ENCODE results near the gene JUN. TPM values are rescaled to one million over a fixed set of nuclear protein-coding genes. Genes with fewer than 3 reads are reported as not detected.

Gene JUN
- total RNA-seq, 1 experiment from 2014 or later = 15.9 TPM

DNA sequence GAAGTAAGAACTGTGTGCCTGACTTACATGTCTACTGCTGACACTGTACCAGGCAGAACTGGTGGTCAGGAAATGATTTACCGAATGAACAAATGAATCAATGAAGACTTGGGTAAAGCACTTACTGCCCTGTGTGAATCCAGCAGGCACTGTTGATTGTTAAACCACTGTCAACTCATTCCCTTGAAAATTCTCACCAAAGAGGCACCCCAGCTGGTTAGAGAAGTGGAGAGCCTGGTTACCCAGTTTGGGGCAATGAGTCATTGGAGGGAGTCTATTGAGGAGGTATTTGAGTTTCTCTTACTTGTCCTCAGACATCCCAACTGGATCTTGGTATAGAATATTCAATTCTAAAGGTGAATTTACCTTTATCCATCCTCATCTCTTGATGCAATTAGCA is 34.2 kb downstream of the JUN start:
- ATAC-seq (no peak), DNase-seq (ENCODE audit: low spot score) (no peak)
- TF ChIP-seq, protein P1, sequence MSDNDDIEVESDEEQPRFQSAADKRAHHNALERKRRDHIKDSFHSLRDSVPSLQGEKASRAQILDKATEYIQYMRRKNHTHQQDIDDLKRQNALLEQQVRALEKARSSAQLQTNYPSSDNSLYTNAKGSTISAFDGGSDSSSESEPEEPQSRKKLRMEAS (CRISPR knock-in tag; IDR thresholded peaks at IDR 0.05) = no peak
- TF ChIP-seq, protein P2, sequence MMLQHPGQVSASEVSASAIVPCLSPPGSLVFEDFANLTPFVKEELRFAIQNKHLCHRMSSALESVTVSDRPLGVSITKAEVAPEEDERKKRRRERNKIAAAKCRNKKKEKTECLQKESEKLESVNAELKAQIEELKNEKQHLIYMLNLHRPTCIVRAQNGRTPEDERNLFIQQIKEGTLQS (CRISPR knock-in tag; conservative IDR thresholded peaks at IDR 0.05) = no peak
- TF ChIP-seq, protein P3, sequence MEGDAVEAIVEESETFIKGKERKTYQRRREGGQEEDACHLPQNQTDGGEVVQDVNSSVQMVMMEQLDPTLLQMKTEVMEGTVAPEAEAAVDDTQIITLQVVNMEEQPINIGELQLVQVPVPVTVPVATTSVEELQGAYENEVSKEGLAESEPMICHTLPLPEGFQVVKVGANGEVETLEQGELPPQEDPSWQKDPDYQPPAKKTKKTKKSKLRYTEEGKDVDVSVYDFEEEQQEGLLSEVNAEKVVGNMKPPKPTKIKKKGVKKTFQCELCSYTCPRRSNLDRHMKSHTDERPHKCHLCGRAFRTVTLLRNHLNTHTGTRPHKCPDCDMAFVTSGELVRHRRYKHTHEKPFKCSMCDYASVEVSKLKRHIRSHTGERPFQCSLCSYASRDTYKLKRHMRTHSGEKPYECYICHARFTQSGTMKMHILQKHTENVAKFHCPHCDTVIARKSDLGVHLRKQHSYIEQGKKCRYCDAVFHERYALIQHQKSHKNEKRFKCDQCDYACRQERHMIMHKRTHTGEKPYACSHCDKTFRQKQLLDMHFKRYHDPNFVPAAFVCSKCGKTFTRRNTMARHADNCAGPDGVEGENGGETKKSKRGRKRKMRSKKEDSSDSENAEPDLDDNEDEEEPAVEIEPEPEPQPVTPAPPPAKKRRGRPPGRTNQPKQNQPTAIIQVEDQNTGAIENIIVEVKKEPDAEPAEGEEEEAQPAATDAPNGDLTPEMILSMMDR (IDR thresholded peaks at IDR 0.05) = no peak
- TF ChIP-seq, protein P4, sequence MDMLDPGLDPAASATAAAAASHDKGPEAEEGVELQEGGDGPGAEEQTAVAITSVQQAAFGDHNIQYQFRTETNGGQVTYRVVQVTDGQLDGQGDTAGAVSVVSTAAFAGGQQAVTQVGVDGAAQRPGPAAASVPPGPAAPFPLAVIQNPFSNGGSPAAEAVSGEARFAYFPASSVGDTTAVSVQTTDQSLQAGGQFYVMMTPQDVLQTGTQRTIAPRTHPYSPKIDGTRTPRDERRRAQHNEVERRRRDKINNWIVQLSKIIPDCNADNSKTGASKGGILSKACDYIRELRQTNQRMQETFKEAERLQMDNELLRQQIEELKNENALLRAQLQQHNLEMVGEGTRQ (CRISPR knock-in tag; IDR thresholded peaks at IDR 0.05) = no peak
- TF ChIP-seq, protein P5, sequence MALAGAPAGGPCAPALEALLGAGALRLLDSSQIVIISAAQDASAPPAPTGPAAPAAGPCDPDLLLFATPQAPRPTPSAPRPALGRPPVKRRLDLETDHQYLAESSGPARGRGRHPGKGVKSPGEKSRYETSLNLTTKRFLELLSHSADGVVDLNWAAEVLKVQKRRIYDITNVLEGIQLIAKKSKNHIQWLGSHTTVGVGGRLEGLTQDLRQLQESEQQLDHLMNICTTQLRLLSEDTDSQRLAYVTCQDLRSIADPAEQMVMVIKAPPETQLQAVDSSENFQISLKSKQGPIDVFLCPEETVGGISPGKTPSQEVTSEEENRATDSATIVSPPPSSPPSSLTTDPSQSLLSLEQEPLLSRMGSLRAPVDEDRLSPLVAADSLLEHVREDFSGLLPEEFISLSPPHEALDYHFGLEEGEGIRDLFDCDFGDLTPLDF (CRISPR knock-in tag; IDR thresholded peaks at IDR 0.05) = no peak
- TF ChIP-seq HMGA2 (CRISPR knock-in tag; IDR thresholded peaks at IDR 0.05) (no peak), TEAD4 (CRISPR knock-in tag; IDR thresholded peaks at IDR 0.05) (no peak), FOXK1 (CRISPR knock-in tag; IDR thresholded peaks at IDR 0.05) (no peak), NR2C2 (CRISPR knock-in tag; IDR thresholded peaks at IDR 0.05) (no peak), NFYB (CRISPR knock-in tag; conservative IDR thresholded peaks at IDR 0.05; ENCODE audit: low read depth) (no peak)
- TF ChIP-seq, protein P6, sequence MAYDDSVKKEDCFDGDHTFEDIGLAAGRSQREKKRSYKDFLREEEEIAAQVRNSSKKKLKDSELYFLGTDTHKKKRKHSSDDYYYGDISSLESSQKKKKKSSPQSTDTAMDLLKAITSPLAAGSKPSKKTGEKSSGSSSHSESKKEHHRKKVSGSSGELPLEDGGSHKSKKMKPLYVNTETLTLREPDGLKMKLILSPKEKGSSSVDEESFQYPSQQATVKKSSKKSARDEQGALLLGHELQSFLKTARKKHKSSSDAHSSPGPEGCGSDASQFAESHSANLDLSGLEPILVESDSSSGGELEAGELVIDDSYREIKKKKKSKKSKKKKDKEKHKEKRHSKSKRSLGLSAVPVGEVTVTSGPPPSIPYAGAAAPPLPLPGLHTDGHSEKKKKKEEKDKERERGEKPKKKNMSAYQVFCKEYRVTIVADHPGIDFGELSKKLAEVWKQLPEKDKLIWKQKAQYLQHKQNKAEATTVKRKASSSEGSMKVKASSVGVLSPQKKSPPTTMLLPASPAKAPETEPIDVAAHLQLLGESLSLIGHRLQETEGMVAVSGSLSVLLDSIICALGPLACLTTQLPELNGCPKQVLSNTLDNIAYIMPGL (CRISPR knock-in tag; IDR thresholded peaks at IDR 0.05) = no peak
- TF ChIP-seq, protein P7, sequence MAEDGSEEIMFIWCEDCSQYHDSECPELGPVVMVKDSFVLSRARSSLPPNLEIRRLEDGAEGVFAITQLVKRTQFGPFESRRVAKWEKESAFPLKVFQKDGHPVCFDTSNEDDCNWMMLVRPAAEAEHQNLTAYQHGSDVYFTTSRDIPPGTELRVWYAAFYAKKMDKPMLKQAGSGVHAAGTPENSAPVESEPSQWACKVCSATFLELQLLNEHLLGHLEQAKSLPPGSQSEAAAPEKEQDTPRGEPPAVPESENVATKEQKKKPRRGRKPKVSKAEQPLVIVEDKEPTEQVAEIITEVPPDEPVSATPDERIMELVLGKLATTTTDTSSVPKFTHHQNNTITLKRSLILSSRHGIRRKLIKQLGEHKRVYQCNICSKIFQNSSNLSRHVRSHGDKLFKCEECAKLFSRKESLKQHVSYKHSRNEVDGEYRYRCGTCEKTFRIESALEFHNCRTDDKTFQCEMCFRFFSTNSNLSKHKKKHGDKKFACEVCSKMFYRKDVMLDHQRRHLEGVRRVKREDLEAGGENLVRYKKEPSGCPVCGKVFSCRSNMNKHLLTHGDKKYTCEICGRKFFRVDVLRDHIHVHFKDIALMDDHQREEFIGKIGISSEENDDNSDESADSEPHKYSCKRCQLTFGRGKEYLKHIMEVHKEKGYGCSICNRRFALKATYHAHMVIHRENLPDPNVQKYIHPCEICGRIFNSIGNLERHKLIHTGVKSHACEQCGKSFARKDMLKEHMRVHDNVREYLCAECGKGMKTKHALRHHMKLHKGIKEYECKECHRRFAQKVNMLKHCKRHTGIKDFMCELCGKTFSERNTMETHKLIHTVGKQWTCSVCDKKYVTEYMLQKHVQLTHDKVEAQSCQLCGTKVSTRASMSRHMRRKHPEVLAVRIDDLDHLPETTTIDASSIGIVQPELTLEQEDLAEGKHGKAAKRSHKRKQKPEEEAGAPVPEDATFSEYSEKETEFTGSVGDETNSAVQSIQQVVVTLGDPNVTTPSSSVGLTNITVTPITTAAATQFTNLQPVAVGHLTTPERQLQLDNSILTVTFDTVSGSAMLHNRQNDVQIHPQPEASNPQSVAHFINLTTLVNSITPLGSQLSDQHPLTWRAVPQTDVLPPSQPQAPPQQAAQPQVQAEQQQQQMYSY (CRISPR knock-in tag; IDR thresholded peaks at IDR 0.05) = no peak
- ChIA-PET POLR2A (no interaction called here), CTCF (no interaction called here)
- Mint-ChIP-seq H3K4me1 (peaks cover 12% of the 10 kb centered on the region), H3K27ac (no peak overlapping the region), H3K36me3 (no peaks in the 10 kb centered on the region), H3K9me3 (no peaks in the 10 kb centered on the region), H3K4me3 (no peak overlapping the region), H3K27me3 (ENCODE audit: low read depth) (peaks cover 14% of the 10 kb centered on the region)

DNA sequence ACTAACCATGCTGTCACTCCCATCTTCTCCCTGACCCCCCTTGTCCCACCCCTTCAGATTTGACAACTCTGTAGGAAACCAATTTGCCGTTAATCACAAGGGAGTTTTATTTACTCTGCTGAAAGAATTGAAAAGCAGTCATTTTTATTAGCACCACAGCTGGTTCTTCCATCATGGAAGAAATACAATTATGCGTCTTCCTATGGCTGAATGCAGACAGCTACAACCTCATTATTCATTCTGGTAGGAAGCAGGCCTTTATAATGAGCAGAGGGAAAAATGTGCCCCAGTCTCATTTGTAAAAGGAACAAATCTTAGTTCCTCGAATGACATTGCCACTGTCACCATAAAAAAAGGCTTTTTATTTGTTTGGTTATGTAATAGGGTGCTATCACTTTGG is 35.2 kb downstream of the JUN start:
- Mint-ChIP-seq H3K27ac (no peak overlapping the region), H3K27me3 (ENCODE audit: low read depth) (peaks cover 14% of the 10 kb centered on the region), H3K36me3 (no peaks in the 10 kb centered on the region), H3K4me3 (no peak overlapping the region), H3K9me3 (peaks cover 4% of the 10 kb centered on the region; the same call in 1 of the 2 replicates), H3K4me1 (peaks cover 12% of the 10 kb centered on the region)
- POLR2A ChIA-PET = no interaction called here
- CTCF ChIA-PET = interaction anchor here (0.6 kb wide), 1 partner anchor 63 kb away, joined by 3 read pairs; no protein-coding TSS in a partner anchor
- DNase-seq (ENCODE audit: low spot score) (no peak), ATAC-seq (no peak)
- no peak for TF ChIP-seq JAZF1 (CRISPR knock-in tag; IDR thresholded peaks at IDR 0.05)
- no peak for TF ChIP-seq ZNF138 (CRISPR knock-in tag; conservative IDR thresholded peaks at IDR 0.05)
- TF ChIP-seq KAT7 (CRISPR knock-in tag; IDR thresholded peaks at IDR 0.05; ENCODE audit: borderline replicate concordance) = no peak
- no peak for TF ChIP-seq FOXP1 (CRISPR knock-in tag; IDR thresholded peaks at IDR 0.05; ENCODE audit: borderline replicate concordance)
- TF ChIP-seq, protein P8, sequence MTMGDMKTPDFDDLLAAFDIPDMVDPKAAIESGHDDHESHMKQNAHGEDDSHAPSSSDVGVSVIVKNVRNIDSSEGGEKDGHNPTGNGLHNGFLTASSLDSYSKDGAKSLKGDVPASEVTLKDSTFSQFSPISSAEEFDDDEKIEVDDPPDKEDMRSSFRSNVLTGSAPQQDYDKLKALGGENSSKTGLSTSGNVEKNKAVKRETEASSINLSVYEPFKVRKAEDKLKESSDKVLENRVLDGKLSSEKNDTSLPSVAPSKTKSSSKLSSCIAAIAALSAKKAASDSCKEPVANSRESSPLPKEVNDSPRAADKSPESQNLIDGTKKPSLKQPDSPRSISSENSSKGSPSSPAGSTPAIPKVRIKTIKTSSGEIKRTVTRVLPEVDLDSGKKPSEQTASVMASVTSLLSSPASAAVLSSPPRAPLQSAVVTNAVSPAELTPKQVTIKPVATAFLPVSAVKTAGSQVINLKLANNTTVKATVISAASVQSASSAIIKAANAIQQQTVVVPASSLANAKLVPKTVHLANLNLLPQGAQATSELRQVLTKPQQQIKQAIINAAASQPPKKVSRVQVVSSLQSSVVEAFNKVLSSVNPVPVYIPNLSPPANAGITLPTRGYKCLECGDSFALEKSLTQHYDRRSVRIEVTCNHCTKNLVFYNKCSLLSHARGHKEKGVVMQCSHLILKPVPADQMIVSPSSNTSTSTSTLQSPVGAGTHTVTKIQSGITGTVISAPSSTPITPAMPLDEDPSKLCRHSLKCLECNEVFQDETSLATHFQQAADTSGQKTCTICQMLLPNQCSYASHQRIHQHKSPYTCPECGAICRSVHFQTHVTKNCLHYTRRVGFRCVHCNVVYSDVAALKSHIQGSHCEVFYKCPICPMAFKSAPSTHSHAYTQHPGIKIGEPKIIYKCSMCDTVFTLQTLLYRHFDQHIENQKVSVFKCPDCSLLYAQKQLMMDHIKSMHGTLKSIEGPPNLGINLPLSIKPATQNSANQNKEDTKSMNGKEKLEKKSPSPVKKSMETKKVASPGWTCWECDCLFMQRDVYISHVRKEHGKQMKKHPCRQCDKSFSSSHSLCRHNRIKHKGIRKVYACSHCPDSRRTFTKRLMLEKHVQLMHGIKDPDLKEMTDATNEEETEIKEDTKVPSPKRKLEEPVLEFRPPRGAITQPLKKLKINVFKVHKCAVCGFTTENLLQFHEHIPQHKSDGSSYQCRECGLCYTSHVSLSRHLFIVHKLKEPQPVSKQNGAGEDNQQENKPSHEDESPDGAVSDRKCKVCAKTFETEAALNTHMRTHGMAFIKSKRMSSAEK (CRISPR knock-in tag; IDR thresholded peaks at IDR 0.05; ENCODE audit: borderline replicate concordance) = no peak
- TF ChIP-seq EMX1 (CRISPR knock-in tag; IDR thresholded peaks at IDR 0.05) = no peak
- TF ChIP-seq, protein P9, sequence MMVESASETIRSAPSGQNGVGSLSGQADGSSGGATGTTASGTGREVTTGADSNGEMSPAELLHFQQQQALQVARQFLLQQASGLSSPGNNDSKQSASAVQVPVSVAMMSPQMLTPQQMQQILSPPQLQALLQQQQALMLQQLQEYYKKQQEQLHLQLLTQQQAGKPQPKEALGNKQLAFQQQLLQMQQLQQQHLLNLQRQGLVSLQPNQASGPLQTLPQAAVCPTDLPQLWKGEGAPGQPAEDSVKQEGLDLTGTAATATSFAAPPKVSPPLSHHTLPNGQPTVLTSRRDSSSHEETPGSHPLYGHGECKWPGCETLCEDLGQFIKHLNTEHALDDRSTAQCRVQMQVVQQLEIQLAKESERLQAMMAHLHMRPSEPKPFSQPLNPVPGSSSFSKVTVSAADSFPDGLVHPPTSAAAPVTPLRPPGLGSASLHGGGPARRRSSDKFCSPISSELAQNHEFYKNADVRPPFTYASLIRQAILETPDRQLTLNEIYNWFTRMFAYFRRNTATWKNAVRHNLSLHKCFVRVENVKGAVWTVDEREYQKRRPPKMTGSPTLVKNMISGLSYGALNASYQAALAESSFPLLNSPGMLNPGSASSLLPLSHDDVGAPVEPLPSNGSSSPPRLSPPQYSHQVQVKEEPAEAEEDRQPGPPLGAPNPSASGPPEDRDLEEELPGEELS (CRISPR knock-in tag; IDR thresholded peaks at IDR 0.05) = no peak
